A549 (cell line): ENCODE measurements around the gene RASL10A. TPM values are rescaled to one million over a fixed set of nuclear protein-coding genes. Genes with fewer than 3 reads are reported as not detected.

Source experiments
- ATAC-seq, 2 experiments: fragments of 200-7000 bp in 1 of 2; fragments of >200 bp in 1 of 2; cut with Nextera tagmentation in 1 of 2; cut with Tn5 transposase in 1 of 2; 3 replicates each; pipeline versions ENCODE4 v1.8.0 to v1.9.1; 2018 to 2020; ENCODE audit warnings: mild to moderate bottlenecking in 1 of 2, moderate library complexity in 1 of 2
- CTCF ChIA-PET: fragments of 300-600 bp; sonication (Branson Sonifier 250); formaldehyde crosslinking; extraction: SDS; loops from one replicate; lab custom pipeline; 2021; ENCODE audit warnings: antibody characterized with exemption, inconsistent platforms; lab: Yijun Ruan, JAX
- POLR2A ChIA-PET: fragments of 350-600 bp; formaldehyde crosslinking; extraction: SDS; loops from one replicate; lab custom pipeline; 2021; ENCODE audit warnings: antibody characterized with exemption, inconsistent platforms; lab: Yijun Ruan, JAX
- DNase-seq, 2 experiments: peaks; one replicate each; pipeline versions ENCODE4 v3.0.0 to v3.0.0-alpha.2; 2011 to 2016; ENCODE audit warnings: low read depth in 1 of 2, low spot score in 1 of 2
- FAIRE-seq: peaks from 2 replicates; lab custom pipeline; 2011; peaks lifted over from hg19 to GRCh38; lab: Jason Lieb, UNC
- H3K27ac ChIP-seq, 2 experiments: fragments of >200 bp; sonication (Bioruptor Twin); formaldehyde crosslinking; 3 replicates each; pipeline ENCODE4 v1.5.1; 2016 to 2017
- H3K4me1 ChIP-seq: fragments of >200 bp; sonication (Bioruptor Twin); formaldehyde crosslinking; 3 replicates; pipeline ENCODE4 v1.6.1; 2016
- H3K4me2 ChIP-seq: fragments of >200 bp; sonication (Bioruptor Twin); formaldehyde crosslinking; 3 replicates; pipeline ENCODE4 v1.6.1; 2016
- H3K4me3 ChIP-seq: fragments of >200 bp; sonication (Bioruptor Twin); formaldehyde crosslinking; 3 replicates; pipeline ENCODE4 v1.5.1; 2016
- H3K9me3 ChIP-seq: fragments of >200 bp; sonication (Bioruptor Twin); formaldehyde crosslinking; 3 replicates; pipeline ENCODE4 v1.6.1; 2016
- EHF ChIP-seq: fragments of 250-450 bp; sonication (Bioruptor Pico); IDR thresholded peaks from 2 replicates; pipeline ENCODE4 v1.5.0; 2020; ENCODE audit warnings: mild to moderate bottlenecking
- EP300 ChIP-seq, 2 experiments: fragments of >200 bp; sonication (Bioruptor Twin); formaldehyde crosslinking; IDR thresholded peaks; 2 replicates in 1 of 2; 3 replicates in 1 of 2; pipeline ENCODE4 v1.6.1; 2016 to 2017
- FOSB ChIP-seq: fragments of 250-450 bp; sonication (Bioruptor Pico); IDR thresholded peaks from 2 replicates; pipeline ENCODE4 v1.5.0; 2020; ENCODE audit warnings: mild to moderate bottlenecking, moderate library complexity
- FOSL2 ChIP-seq, 2 experiments: fragments of 450-650 bp in 1 of 2; fragments of >200 bp in 1 of 2; sonication (Bioruptor Twin) in 1 of 2; formaldehyde crosslinking; IDR thresholded peaks; 2 replicates each; pipeline versions ENCODE4 v1.5.0 to v1.6.1; 2016 to 2020; ENCODE audit warnings: mild to moderate bottlenecking in 1 of 2, moderate library complexity in 1 of 2
- HDAC2 ChIP-seq: fragments of 200-600 bp; sonication (generic); IDR thresholded peaks from 2 replicates; pipeline ENCODE4 v1.6.1; 2016
- HOXB5 ChIP-seq: fragments of 250-450 bp; sonication (Bioruptor Pico); IDR thresholded peaks from 2 replicates; pipeline ENCODE4 v1.5.0; 2020; ENCODE audit warnings: mild to moderate bottlenecking, moderate library complexity
- JUN ChIP-seq, 2 experiments: fragments of >200 bp; sonication (Bioruptor Twin); formaldehyde crosslinking; IDR thresholded peaks; 2 replicates in 1 of 2; 3 replicates in 1 of 2; pipeline ENCODE4 v1.6.1; 2016 to 2017
- JUNB ChIP-seq: fragments of >200 bp; sonication (Bioruptor Twin); formaldehyde crosslinking; IDR thresholded peaks from 2 replicates; pipeline ENCODE4 v1.6.1; 2016
- KDM5A ChIP-seq: fragments of 200-600 bp; sonication (generic); IDR thresholded peaks from 2 replicates; pipeline ENCODE4 v1.6.1; 2016; ENCODE audit warnings: antibody characterized with exemption, mild to moderate bottlenecking
- MAZ ChIP-seq: fragments of 150-350 bp; IDR thresholded peaks from 2 replicates; pipeline ENCODE4 v1.6.1; 2014; ENCODE audit warnings: antibody characterized with exemption, low read depth, low read length, borderline replicate concordance
- NPAS2 ChIP-seq: fragments of 250-450 bp; sonication (Bioruptor Pico); IDR thresholded peaks from 2 replicates; pipeline ENCODE4 v1.8.0; 2022; ENCODE audit warnings: mild to moderate bottlenecking, moderate library complexity, borderline replicate concordance
- POLR2AphosphoS2 ChIP-seq: conservative IDR thresholded peaks from 2 replicates; pipeline ENCODE4 v1.6.1; 2012; ENCODE audit warnings: low read length, improper control_type of control experiment, inconsistent platforms
- RAD21 ChIP-seq, 2 experiments: fragments of >200 bp in 1 of 2; sonication (Bioruptor Twin) in 1 of 2; formaldehyde crosslinking in 1 of 2; IDR thresholded peaks in 1 of 2; conservative IDR thresholded peaks in 1 of 2; 2 replicates in 1 of 2; 3 replicates in 1 of 2; pipeline ENCODE4 v1.6.1; 2012 to 2018; ENCODE audit warnings: inconsistent platforms in 1 of 2
- RCOR1 ChIP-seq: fragments of 150-350 bp; IDR thresholded peaks from 2 replicates; pipeline ENCODE4 v1.6.1; 2014; ENCODE audit warnings: antibody characterized with exemption, low read length, low read depth
- RFX5 ChIP-seq: fragments of 450-650 bp; IDR thresholded peaks from 2 replicates; pipeline ENCODE4 v1.7.1; 2014; ENCODE audit warnings: antibody characterized with exemption, mild to moderate bottlenecking, moderate library complexity
- RNF2 ChIP-seq: fragments of 200-600 bp; sonication (generic); IDR thresholded peaks from 2 replicates; pipeline ENCODE4 v1.6.1; 2016; ENCODE audit warnings: low read depth, mild to moderate bottlenecking, antibody characterized with exemption, moderate library complexity, borderline replicate concordance
- SMC3 ChIP-seq: fragments of >200 bp; sonication (Bioruptor Twin); formaldehyde crosslinking; IDR thresholded peaks from 3 replicates; pipeline ENCODE4 v1.6.1; 2018; ENCODE audit warnings: inconsistent platforms
- SREBF2 ChIP-seq: fragments of 450-650 bp; IDR thresholded peaks from 2 replicates; pipeline ENCODE4 v1.6.1; 2014; ENCODE audit warnings: mild to moderate bottlenecking, moderate library complexity
- ZSCAN20 ChIP-seq: fragments of 250-450 bp; sonication (Bioruptor Pico); IDR thresholded peaks from 2 replicates; pipeline ENCODE4 v1.8.0; 2022; ENCODE audit warnings: mild to moderate bottlenecking, moderate library complexity
- WGBS: methylation state at CpG from one replicate; pipeline ENCODE4 v1.1.6; 2017; ENCODE audit errors: missing lambda C conversion rate; 5-methylcytosine and 5-hydroxymethylcytosine counted together
- polyA plus RNA-seq, 4 experiments: library from polyadenylated mRNA; depleted of rRNA in 3 of 4; stranded (reverse); fragments of >200 nt; fragmentation: RNase III in 1 of 4; extraction: RNeasy Plus Mini Kit Qiagen cat#74134 plus additional on column Dnase treatment in 1 of 4; gene quantifications; 2 replicates in 3 of 4; 3 replicates in 1 of 4; pipeline ENCODE4 v1.2.3, GENCODE V29; 2011 to 2017
- TF ChIP-seq, protein P1 (sequence below): fragments of 150-350 bp; IDR thresholded peaks from 2 replicates; pipeline ENCODE4 v1.6.1; 2014; ENCODE audit warnings: low read depth, mild to moderate bottlenecking, low read length
- TF ChIP-seq, protein P2 (sequence below): fragments of 450-650 bp; IDR thresholded peaks from 2 replicates; pipeline ENCODE4 v1.6.1; 2014; ENCODE audit warnings: antibody characterized with exemption
- TF ChIP-seq, protein P3 (sequence below): fragments of >200 bp; sonication (Bioruptor Twin); formaldehyde crosslinking; IDR thresholded peaks from 3 replicates; pipeline ENCODE4 v1.6.1; 2016

The RASL10A gene
- polyA plus RNA-seq, 2 of the 4 experiments (the other 2 are of a cell fraction): 0.08 to 0.25 TPM

DNA sequence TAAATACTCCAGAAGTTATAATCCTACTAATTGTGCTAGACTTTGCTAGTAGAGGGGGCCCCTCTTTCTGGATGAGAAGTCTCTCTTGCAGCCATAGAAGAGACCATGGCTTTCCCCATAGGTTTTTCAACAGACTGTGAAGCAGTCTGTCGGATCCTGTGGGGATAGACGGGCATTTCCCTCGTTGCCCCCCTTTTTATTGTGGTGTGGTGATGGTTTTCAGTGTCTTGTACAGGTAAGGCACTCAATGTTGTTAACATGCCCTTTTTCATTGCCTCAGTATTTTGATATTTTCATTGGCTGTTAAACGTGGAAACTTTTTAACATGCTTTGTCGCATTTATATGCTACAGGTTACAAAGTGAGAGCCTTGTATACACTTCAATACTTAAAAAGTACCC, 25.4 kb downstream of the RASL10A start:
- WGBS: 93% methylated on average over 5 of the region's 5 CpGs
- H3K27ac ChIP-seq: no peak overlapping the region
- DNase-seq (no peak), FAIRE-seq (no peak), ATAC-seq (no peak)
- TF ChIP-seq SREBF2 (no peak), JUN (IDR thresholded peaks at IDR 0.05) (no peak), POLR2AphosphoS2 (no peak), SMC3 (no peak), NPAS2 (CRISPR knock-in tag) (no peak), JUNB (no peak)
- TF ChIP-seq, protein P1, sequence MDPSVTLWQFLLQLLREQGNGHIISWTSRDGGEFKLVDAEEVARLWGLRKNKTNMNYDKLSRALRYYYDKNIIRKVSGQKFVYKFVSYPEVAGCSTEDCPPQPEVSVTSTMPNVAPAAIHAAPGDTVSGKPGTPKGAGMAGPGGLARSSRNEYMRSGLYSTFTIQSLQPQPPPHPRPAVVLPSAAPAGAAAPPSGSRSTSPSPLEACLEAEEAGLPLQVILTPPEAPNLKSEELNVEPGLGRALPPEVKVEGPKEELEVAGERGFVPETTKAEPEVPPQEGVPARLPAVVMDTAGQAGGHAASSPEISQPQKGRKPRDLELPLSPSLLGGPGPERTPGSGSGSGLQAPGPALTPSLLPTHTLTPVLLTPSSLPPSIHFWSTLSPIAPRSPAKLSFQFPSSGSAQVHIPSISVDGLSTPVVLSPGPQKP: no peak
- H3K4me2 ChIP-seq: no peak overlapping the region
- CTCF ChIA-PET: interaction anchor here (0.6 to 1.9 kb wide), 2 partner anchors 16 to 69 kb away, joined by 3 to 4 read pairs; no protein-coding TSS in a partner anchor
- H3K9me3 ChIP-seq: no peaks in the 10 kb centered on the region
- H3K4me1 ChIP-seq: no peaks in the 10 kb centered on the region; the same call in 2 of the 3 replicates
- POLR2A ChIA-PET: no interaction called here
- H3K4me3 ChIP-seq: no peak overlapping the region

DNA sequence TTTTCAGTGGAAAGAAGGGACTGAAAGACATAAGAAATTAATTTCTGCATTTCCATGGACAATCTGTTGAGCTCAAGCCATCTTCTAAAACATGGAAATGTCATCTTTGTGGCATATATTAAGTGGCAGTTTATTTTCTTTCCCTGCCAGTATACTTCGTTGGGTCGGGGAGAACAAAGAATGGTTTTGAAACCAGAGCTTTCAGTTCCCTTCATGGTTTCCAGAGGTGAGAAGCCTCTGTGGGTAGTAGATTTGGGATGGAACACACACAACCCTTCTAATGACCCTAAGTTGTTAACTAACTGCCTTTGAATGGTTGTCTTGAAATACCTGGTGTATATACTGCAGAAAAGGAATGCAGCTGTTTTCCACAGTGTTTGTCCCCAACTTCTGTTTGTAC, 26.7 kb downstream of the RASL10A start:
- DNase-seq: no peak
- TF ChIP-seq FOSB (CRISPR knock-in tag): no peak
- TF ChIP-seq KDM5A: no peak
- TF ChIP-seq RAD21 (conservative IDR thresholded peaks at IDR 0.05 in 1 of 2, IDR thresholded peaks at IDR 0.05 in 1 of 2): no peak
- TF ChIP-seq HDAC2: no peak
- TF ChIP-seq HOXB5 (CRISPR knock-in tag): no peak
- no peak for TF ChIP-seq RNF2
- TF ChIP-seq EHF (CRISPR knock-in tag): no peak
- no peak for TF ChIP-seq ZSCAN20 (CRISPR knock-in tag)
- TF ChIP-seq EP300 (IDR thresholded peaks at IDR 0.05): no peak
- no peak for TF ChIP-seq MAZ
- no peak for TF ChIP-seq RCOR1
- TF ChIP-seq, protein P2, sequence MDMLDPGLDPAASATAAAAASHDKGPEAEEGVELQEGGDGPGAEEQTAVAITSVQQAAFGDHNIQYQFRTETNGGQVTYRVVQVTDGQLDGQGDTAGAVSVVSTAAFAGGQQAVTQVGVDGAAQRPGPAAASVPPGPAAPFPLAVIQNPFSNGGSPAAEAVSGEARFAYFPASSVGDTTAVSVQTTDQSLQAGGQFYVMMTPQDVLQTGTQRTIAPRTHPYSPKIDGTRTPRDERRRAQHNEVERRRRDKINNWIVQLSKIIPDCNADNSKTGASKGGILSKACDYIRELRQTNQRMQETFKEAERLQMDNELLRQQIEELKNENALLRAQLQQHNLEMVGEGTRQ: no peak
- no peak for TF ChIP-seq RFX5
- TF ChIP-seq FOSL2 (IDR thresholded peaks at IDR 0.05): no peak
- no peak for TF ChIP-seq FOSL2 (CRISPR knock-in tag; IDR thresholded peaks at IDR 0.05)
- TF ChIP-seq, protein P3, sequence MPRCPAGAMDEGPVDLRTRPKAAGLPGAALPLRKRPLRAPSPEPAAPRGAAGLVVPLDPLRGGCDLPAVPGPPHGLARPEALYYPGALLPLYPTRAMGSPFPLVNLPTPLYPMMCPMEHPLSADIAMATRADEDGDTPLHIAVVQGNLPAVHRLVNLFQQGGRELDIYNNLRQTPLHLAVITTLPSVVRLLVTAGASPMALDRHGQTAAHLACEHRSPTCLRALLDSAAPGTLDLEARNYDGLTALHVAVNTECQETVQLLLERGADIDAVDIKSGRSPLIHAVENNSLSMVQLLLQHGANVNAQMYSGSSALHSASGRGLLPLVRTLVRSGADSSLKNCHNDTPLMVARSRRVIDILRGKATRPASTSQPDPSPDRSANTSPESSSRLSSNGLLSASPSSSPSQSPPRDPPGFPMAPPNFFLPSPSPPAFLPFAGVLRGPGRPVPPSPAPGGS: no peak
- TF ChIP-seq, protein P1: no peak
- Histone ChIP-seq H3K9me3 (no peaks in the 10 kb centered on the region), H3K4me2 (no peak overlapping the region), H3K4me1 (no peaks in the 10 kb centered on the region; the same call in 2 of the 3 replicates), H3K4me3 (no peak overlapping the region), H3K27ac (no peak overlapping the region)
- no peak for ATAC-seq
- ChIA-PET POLR2A (no interaction called here), CTCF (interaction anchor here (1.1 to 3.5 kb wide), 3 partner anchors 14 to 55 kb away, joined by 3 to 14 read pairs (median 3); no protein-coding TSS in a partner anchor)
- no peak for FAIRE-seq
- WGBS: 78% methylated on average over 2 of the region's 2 CpGs
